HG03439 (cell line): Measurements from ENCODE around the gene LHFPL2.

Source experiments
- ATAC-seq: cut with Tn5 transposase; IDR thresholded peaks from one replicate; pipeline ENCODE4 v1.9.1; 2021; ENCODE audit warnings: mild to moderate bottlenecking, moderate library complexity; ENCODE audit not compliant: unreplicated experiment

The LHFPL2 gene

DNA sequence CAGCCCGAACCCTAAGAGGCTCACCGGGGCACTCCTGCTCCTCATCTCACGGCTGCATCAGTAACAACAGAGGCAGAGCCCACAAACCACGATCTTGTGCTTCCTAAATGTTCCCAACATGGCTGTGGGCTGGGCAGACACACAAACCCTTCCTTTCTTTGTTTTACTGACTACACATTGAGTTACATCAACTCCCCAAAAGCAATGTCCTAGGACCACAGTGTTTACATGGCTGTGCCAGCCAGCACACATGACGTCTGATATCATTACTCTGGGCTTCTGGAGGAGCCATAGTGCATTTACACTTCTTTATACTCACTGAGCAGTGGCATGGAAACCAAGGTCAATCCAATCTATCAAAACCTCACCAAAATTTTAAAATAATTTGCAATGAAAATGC is 101.4 kb downstream of the LHFPL2 start:
- ATAC-seq = no peak

DNA sequence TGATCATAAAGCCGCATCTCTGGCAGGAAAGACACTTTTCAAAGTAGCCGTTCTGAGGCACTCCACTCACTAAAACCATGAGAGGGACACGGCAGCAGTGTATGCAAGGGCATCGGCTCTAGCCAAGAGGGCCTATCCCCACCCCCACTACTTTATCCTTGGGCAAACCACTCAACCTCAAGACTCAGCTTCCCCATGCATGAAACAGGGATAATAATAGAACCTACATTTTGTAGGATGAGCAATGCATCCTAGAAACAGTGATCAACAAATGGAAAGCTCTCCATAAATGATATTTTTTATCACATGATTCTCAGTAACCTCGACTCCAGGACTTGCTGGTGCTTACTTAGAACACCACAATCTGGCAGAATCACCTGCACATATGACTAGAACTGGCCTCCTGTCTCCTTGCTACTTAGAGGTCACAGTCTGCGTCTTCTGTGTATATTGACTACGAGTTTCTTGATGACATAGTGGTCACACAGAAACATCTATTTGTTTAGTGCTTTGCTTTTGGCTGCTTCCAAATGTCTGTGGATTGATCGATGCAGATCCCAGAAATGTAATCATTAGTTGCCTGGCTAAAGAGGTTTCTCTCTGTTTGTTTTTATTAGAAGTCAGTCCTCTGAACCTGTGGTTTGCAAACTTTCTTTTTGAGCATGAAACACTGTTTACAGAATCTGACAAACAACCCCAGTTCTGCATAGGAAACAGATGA is 102.1 kb downstream of the LHFPL2 start:
- ATAC-seq = no peak

DNA sequence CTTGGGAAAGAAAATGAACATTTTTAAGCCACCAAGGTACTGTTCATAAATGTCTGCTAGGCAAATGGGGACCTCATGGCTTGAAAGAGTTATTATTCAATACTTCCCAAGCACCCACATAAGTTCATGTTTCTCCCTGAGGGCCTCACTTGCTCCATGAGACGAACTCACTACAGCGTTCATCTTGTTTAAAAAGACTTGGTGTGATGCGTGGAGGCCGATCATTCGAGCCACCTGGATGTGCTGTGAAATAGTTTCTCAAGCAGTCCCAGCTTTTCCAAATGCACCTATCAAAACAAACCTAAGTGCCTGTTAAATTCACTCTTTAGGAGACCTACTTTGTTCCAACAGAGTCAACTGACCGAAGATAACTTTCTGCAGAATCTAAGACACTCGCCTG is 103.2 kb downstream of the LHFPL2 start:
- no peak for ATAC-seq

DNA sequence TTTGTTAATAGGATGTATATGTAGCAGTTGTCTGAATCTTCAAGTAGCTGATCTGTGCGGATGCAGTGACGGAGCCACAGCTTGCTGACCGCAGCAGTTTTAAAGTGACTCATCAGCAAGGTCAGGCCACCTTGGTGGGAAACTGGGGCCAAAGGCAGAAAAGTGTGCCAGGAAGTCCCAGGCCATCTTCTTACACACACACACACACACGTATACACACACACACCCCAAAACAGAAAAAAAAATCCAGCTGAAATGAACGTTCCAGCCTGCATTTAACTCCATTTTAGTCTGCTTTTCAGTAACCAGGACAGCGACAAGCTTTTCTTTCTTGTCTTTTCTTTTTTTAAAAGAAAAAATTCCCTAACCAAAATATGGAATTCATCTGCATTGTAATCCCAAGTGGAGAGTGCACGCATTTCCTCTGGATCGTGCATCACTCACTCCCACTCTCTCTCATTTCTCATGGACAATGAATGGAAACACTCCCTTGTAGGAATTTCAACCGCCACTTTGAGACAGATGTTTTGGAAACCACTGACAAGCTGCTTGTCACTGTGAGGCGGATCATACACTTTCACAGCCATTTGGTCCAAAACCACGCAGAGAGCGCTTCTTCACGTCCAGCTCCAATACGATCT is 103.9 kb downstream of the LHFPL2 start:
- ATAC-seq = no peak

DNA sequence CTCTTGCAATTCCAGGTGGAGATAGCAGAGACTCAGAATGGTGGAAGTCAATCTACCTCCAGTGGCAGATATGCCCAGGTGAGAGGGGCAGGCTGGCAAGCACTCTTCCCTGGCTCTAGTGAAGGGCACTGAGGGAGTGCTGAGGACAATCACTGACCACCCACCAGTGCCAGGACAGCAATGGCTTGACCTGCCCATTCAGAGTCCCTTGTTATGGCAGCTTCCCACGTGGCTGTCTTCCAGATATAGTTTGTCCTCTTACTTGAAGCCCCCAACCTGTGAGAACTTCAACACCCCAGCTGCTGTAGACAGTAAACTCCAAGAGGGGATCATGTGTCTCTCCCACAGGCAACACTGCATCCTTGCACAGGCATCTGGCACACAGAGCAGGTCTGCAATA is 104.7 kb downstream of the LHFPL2 start:
- ATAC-seq = no peak

DNA sequence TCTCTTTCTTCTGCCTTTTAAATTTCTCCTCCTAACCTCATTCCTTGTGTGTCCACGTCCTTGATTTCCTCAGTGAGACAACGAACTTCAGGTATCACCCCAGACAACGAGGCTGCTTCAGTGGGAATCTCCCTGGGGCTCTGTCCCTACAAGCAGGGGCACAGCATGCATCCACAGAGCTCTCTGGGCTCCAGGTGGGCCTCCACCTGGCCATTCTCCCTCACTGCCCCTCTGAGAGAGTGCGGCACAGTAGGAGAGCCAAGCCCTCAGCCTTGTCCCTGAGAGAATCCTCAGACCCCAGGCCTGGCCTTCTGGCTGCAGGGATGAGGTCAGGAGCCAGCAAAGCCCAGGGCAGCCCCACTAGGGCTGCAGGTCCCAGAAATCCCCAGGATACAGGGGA is 105.3 kb downstream of the LHFPL2 start:
- ATAC-seq = no peak

DNA sequence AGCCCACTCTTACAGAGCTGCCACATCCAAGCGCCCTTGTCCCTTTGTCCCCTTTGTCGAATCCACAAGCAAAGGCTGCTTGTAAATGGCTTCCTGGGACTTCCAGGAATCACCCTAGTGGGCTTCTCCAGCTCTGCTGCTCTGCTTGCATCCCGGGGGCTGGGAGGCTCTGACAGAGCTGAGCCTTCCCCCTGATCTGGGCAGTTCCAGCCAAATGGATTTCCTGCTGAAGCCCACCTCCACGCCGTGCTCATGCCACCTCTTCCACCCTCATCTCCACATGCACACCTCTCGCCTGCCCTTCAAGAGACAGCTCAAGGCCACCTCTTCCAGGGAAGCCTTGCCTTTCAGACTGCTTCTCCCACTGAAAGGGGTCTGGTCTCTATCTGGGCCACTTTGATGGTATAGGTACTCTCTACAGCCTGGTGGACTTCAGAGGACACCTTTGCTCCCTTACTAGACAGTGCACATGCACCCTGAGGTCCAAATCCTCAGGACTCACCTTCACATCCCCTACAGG is 106.2 kb downstream of the LHFPL2 start:
- ATAC-seq = no peak

DNA sequence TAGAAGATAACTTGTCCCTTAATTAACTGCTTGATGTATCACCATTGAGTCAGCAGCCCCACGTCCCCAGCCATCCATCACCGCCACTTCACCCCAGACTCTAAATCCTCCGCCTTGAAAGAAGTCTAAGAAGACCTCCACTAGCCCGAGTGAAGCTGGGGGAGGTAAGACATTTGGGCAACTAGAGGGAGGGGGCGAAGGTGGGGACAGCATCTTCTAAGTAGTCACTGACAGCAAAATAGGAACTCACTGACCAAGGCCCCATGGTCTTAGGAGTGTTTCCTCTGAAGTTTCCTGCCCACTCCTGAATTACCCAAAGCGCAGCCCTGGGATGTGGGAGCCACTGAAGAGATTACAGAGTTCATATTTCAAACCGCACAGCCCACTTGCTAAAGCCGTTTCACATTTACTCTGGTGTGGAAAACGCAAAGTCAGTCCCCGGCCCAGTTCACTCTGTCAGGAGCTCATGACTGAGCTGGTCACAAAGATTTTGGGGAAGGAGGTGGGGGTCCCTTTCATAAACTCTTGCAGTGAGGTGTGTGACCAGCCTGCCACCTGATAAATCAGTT is 107.4 kb downstream of the LHFPL2 start:
- ATAC-seq = no peak

DNA sequence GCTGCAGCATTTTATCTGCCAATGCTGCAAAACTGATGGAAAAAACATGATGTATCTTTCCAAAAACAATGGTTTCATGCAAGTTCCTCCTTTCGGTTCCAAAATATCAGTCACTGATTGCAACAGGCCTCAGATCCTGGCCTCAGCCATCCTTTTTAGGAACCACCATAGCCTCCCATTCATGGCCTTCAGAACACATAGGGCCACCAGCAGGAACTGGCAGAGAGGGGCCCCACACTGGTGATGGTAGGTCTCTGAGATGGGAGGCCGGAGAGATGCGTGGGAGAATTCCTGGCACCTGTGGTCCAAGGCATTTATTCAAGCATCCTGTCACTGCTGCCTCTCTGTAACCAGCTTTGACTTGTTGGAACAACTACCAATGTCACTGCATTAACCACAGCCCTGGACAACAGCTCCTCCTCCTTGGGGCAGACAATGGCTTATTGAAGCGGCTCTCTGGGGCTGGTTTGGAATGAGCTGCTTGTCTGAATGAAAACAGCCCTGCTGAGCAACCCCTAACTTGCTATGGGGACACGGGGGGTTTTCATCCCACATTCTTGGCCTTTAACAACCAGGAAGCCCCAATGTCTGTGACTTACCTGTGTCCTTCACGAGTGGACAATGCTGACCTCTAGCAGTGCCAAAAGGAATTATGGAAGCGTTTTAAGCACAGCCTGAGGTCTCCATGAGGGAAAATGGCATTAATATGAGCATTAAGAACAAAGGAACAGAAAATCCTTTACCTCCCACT is 108.1 kb downstream of the LHFPL2 start:
- no peak for ATAC-seq

DNA sequence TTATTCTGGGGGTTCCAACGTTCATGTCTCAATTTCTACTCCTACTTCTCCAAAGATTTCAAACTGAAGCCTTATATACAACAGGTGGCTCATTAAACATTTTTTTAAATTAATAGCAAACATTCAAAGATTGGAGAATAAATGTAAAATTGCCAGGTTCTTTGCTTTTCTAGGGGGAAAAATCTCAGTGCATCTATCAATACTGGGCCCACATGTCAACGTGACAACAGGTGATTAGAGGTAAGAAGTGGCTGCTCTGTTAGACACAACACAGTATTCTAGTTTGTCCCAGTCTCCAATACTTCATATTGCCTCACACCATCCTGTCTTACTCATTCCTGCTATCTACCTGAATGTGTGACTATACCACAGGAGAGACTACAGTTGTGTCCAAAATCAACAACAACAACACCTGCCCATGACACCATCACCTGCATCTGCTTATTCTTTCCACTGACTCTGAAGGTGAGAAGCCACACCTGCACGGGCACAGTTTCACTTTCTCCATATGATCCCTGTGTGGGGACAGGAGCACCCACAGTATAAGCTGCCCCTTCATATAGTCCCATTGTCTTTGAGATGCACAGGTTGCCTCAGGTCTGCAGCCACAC is 110.2 kb downstream of the LHFPL2 start:
- ATAC-seq = no peak

DNA sequence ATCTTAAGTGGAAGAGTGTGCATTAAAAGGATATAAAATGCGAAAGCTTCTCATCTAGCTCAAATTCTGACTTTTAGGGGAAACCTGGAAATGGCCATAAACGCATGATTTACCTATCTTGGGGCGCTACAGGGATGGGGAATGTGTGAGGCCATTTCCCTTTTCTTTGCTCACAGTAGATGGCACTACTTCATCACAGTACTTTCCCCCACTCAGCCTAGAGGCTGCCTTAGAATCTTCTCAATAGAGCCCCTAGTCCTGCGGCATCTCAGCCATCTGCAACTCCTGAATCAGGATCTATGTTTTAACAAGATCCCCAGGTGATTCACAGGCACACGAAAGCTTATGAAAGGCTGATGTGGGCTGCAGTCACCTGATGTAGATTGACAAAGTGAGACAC is 110.8 kb downstream of the LHFPL2 start:
- ATAC-seq = no peak

DNA sequence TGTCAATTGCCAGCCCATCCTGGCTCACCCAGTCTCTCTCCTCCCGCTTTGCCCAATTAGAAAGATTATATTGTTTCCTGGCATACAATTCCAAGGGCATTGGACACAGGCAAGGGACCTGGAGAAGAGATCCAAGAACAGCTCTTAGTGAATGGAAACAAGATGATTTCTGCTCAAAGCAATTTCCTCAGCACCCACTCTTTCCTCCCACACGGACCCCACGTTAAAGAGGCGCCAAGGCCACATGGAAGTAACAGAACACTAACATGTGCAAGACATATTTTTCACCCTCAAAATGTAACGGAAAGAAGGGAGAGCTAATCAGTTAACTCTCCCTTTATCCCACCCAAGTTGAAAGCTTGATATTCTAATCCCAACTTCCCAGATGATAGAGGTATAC is 111.2 kb downstream of the LHFPL2 start:
- ATAC-seq = no peak

DNA sequence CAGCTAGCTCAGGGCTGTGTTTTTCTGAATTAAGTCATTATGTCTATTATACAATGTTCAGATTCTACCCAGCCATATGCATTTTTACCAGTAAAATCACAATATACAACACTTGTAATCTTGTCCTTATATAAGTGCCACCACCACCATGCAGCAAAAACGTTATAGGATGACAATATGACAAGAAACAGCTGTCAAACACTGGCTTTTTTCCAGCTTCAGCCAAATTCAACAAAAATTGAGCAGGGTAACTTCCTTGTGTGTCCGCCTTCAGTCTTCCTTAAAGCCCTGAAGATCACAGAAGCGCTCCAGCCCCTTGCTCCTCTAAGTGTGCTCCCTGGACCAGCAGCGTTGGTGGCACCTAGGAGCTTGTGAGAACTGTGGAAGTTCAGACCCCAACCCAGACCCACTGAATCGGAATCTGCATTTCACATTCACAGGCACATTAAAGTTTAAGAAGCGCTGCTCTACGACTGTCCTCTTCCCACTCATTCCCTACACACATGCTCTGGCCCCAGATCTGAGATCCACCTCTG is 111.8 kb downstream of the LHFPL2 start:
- ATAC-seq = no peak

DNA sequence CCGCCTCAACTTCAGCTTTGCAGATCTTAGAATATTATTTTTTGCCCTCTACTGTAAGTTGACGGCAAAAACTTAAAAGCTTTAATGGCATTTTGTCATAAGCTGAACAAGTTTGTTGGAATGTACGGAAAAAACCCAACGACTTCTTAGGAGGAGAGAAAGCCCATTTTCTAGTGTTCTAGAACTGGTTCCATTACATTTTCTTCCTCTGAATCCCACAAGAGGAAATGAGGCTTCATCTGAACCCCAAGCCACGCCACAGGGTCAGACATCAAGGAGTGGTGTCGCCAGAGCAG is 113.7 kb downstream of the LHFPL2 start:
- no peak for ATAC-seq

DNA sequence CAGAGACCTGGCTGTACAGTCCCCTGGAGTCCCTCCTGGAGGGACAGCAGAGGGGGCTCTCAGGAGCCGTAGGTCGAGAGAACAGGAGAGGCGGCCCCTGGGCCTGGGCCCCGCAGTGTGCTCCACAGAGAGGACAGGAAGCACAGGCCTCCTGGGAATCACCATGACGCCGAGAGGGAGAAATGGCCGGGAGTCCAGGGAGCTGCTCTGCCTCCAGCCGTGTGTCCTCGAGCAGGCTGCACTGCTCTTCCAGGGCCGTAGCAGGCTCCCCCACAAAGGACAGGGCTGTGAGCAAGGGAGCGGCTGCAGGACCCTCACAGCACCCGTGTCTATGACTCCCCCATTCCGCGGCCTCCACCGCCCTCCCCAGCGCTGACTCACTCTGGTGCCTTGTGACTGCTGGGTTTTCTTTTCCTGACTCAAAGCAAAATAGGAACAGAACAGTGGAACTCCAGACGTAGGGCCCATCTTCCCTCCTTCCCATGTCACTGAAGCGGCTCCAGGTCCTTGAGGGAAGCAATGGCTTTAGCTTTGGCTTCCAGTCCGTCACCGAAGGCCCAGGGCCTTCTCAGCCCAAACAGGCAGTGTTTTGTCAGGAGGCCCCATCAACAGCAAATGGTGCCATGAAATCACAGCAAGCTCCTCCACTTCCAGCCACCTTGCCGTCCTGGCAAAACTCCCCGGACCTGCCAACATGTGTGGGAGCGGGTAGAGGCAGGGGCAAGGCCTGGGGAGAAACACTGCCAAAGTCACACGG is 114.2 kb downstream of the LHFPL2 start:
- ATAC-seq = no peak

DNA sequence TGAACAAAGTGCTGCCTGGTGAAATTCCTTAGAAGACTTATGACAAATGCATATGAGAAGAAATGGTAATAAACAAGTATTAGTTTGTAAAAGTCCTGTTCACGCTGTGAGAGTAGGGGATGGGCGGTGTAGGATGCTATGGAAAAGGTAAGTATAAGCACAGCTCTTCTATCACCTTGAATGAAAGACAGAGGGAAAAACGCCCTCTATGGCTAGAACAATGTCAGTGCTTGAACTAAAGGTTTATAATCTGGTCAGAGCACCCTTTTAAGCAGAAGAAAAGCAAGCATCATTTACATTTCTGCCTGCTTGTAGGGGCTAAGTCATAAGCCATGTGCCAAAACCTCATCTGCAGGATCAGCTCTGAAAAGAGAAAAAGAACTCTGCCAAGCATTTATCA is 115.2 kb downstream of the LHFPL2 start:
- no peak for ATAC-seq

DNA sequence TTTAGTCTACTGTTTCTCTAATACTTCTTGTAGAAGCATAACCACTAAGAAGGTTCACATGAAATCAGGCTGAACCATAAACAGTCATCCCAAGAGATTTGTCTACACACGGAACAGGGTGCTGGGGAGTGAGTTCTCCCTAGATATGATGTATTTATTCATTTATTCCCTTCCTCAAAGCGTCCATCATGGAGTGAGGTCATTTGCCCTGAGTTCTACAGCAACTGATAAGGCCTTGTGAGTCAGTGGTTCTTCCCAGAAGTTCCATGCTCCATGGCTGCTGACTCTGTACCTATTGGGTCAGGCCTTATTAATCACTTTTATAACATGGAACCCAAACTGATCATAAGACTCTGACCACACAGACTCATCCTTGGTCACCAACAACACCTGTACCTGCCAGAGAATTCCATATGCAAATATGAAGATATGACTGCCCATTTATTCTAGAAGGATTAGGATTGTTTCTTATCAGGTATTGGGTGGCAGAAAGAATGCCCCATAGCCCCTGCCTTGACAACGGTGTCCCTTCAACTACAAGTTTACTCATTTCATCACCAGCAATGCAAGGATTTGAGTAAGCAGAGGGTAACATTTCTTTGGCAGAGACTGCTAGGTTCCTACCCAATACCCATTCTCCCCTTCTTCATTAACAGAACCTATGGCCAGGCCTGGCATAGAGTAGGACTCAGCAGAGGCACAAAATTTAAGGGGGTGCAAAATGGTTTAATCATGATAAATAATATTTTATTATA is 118.1 kb downstream of the LHFPL2 start:
- ATAC-seq = no peak

DNA sequence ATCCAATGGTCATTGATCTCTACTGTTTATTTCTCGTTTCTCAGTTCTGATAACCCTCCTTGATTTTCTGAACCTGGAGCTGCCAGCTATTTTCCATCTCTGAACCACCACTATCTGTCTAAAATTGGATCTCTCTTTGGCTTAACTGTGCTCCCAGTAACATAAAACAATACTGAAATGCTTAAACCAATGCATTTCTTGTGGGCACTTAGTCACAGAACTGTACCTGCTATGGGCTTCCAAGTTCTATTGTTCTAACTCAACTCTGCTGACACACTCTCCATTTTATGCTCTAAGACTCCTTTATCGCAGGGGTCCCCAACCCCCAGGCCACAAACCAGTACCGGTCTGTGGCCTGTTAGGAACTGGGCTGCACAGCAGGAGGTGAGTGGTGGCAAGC is 120.6 kb downstream of the LHFPL2 start:
- no peak for ATAC-seq

DNA sequence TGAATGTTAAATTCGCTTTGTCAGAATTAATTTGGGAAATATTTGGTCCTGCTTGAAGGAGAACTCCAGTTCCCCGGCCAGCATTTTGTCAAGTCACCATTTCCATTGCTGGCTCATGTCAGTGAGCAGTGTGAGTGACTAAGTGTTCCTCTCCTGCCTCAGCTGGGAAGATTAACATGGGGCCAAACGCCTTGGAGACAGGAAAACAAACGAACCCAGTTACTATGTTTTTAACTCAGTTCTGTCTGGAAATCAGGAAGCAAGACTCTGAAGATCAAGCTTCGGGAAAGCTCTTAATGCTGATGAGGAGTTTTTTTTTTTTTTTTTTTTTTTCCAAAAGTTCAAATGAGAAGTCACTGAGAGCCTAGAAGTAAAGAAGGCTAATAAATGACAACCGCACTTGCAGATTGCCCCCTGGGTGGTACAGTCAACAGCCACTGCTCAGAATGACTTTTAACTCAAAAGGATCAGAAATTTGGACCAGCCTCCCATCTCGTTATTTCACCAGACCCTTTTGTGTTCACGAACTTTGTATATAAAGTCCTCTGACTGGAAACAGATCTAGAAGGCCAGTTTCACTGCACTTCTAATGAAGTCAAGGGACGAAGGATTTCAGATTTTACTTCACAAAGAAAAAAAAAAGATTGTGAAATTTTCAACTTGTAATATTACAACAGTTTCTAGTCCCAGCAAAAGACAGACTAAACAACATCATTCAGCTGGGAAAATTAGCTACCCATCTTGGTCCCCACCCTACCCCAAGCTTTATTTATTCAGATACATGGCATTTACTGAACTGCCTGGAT is 121.3 kb downstream of the LHFPL2 start:
- ATAC-seq = no peak
